Sciatic nerve (tissue), 2 donors: ENCODE measurements around the gene SORCS2. TPM values are rescaled to one million over a fixed set of nuclear protein-coding genes. Genes with fewer than 3 reads are reported as not detected.

Source experiments
- ATAC-seq: fragments of 200-7000 bp; cut with Tn5 transposase; one replicate; pipeline ENCODE4 v1.9.1; 2020; ENCODE audit warnings: mild to moderate bottlenecking, moderate library complexity
- DNase-seq: peaks from one replicate; pipeline ENCODE4 v3.0.0-alpha.2; 2020; ENCODE audit warnings: low spot score
- intact Hi-C: fragments of 100-400 bp; cut with DNase I; formaldehyde crosslinking; loops from one replicate; pipeline ENCODE4 v1.14.2; 2022
- total RNA-seq: library from RNA; stranded (reverse); fragmentation: NEBNext Ultra II Directional; extraction: Animal tissue kit (Norgen Biotek cat#: 25700); gene quantifications from one replicate; pipeline ENCODE4 v1.2.1, GENCODE V29; 2021
- donor health status: DM: no; HTN: no; CAD: no.
- donor health status: DM: no; HTN: no; CAD: no.

SORCS2 gene
- total RNA-seq, 1 donor from 2014 or later: 52.5 TPM

GRCh38 chr4:7417639-7418038, 225.3 kb downstream of the SORCS2 start:
- ATAC-seq (no peak), DNase-seq (no peak)
- intact Hi-C loops: no loop called here

GRCh38 chr4:7418131-7418943, 226.0 kb downstream of the SORCS2 start:
- no peak for ATAC-seq
- peak; percentile 47 for DNase-seq
- intact Hi-C loops: no loop called here

DNA sequence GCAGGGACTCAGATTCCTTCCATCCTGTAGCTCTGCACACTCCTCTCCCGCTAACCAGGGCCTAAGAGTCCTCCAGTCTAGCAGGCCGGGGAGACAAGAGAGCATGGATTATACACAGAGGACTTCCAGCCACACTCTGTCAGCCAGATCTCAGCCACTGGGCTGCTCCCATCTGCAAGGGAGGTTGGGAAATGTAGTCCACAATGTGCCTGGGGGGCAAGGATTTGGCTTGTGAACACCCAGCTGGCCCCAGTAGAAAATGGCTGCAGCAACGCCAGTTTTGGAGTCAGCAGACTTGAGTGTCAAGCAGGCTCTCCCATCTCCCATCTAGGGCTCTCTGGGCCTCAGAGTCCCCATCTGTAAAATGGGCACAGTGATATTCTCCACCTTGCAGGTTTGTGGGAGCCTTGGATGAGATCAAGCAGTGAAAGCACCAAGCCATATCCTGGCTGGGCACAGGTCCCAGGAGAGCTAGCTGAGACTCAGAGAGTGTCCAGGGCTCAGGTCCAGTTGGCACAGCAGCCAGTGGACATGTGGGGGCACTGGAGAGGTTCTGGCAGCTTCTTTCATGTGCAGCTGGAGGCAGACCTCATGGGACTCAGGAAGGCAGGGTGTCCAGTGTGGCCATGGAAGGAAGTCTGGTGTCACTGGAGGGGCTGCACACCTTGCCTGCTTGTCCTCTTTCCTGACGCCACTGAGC, 227.8 kb downstream of the SORCS2 start:
- ATAC-seq: no peak
- intact Hi-C loops: no loop called here
- peak; percentile 41 for DNase-seq

DNA sequence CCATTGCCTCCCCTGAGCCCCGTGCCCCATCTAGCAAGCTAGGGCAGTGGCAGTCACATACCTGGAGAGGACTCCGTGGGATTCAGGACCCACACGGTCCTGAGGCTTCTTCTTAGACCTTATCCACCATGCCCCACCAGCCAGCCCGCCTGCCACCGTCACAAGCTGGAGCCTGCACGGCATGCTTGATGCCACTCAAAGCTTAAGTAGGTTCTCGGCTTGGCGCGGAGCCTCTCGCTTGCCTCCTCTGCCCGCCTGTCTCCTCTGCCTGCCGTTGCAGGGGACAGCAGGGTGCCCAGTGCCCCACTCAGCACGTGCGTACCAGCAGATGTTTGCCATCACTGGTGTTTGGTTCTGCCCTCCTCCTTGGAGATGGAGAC, 228.3 kb downstream of the SORCS2 start:
- intact Hi-C loops: no loop called here
- no peak for ATAC-seq

GRCh38 chr4:7421356-7422150, 229.2 kb downstream of the SORCS2 start:
- ATAC-seq (no peak), DNase-seq (peak; percentile 35)
- intact Hi-C loops: no loop called here

More for the DNA sequence above, 228.3 kb downstream of the SORCS2 start:
- DNase-seq: peak; percentile 30

- no peak for ATAC-seq
- intact Hi-C loops: no loop called here
- DNase-seq: peak; percentile 41
These were observed 230.0 kb downstream of the SORCS2 start for GRCh38 chr4:7422151-7422897.

GRCh38 chr4:7422898-7423180, 230.5 kb downstream of the SORCS2 start:
- ATAC-seq: no peak
- intact Hi-C loops: no loop called here
- DNase-seq: peak; percentile 31

- DNase-seq: peak; percentile 34
- ATAC-seq: no peak
- intact Hi-C loops: no loop called here
These were observed 231.1 kb downstream of the SORCS2 start for GRCh38 chr4:7423391-7423790.

- ATAC-seq (no peak), DNase-seq (peak; percentile 34)
- intact Hi-C loops: no loop called here
These were observed 231.6 kb downstream of the SORCS2 start for GRCh38 chr4:7423801-7424552.

DNA sequence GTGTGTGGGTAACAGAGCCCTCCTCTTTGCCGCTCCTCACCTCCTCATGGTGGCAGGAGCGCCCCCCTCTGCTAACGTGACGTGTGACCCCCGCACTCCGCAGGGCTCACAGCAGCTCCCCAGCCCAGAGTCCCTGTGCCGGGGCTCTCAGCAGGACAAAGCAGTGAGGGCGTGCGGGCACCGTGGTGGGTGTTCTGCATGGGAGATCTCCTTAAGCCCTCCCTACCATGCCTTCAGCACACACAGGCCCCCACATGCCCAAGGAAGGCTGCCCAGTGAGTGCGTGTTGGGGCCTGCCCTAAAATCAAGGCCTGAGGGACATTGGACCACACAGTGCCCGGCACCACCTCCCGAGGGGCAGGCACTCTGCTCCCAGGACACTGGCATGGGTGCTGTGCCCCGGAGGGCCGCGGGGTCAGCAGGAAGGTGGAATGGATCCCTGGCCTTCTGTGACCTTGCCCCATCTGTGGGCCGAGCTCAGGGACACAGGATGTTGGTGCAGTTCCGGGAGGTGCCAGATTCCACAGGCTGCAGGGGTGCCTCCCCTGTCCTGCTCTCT, 232.3 kb downstream of the SORCS2 start:
- intact Hi-C loops: no loop called here
- DNase-seq: peak; percentile 43
- no peak for ATAC-seq

DNA sequence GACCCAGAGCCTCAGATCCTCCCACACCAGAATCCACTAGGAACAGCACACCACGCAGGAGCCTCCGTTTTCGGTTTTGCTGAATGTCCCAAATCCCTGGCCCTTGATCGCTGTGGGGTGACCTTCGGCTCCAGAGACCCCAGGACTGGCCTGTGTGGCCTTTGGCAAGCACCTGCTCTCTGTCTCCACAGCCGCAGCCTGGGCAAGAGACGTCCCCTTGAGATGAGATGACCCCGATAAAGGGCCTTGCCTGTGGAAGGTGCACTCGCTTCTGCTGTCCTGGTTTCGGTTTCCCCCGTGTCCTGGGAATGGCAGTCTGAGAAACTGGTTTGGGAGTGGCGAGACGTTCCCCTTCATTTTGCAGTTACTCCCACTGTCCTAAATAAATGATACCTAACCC, 232.8 kb downstream of the SORCS2 start:
- intact Hi-C loops: no loop called here
- no peak for ATAC-seq
- DNase-seq: peak; percentile 37

DNA sequence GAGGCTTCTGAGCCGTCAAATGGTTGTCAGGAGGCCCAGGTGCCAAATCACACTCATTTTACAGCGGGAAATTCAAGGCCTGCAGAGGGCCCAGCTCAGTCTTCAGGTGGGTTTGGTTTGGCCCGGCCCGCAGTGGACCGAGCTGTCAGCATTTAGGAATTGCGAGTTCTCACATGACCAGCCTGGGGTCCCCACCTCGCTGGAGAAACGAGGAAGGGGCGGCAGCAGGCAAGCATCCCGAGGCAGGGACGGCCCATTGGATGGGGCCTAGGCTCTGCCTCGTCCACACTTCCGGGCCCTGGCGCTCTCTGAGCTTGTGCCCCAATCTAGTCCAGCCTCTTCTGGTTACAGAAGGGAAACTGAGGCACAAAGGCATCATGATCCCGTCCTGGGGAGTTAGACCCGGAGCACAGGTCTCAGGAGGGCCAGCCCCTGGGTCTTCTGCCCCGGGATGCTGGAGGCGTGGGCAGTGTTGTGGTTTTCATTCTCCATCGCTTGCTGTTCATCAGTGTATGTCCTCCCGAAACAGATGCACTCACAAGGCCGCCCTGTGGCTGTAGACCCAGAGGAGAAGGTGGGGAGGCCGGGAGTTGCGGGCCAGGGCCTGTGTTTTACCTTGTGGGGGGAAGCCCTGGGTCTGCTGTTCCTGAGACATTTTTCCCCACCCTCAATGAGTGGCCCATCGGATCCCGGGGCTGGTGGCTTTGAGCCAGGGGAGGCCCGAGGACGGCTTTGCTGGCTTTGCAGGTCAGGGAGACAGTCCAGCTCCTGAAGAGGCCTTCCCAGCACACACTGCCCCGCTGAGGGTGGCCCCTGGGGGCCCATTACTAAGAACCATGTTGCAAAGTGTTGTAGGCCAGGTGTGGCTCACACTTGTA, 233.5 kb downstream of the SORCS2 start:
- intact Hi-C loops: no loop called here
- ATAC-seq (no peak), DNase-seq (peak; percentile 56)

DNA sequence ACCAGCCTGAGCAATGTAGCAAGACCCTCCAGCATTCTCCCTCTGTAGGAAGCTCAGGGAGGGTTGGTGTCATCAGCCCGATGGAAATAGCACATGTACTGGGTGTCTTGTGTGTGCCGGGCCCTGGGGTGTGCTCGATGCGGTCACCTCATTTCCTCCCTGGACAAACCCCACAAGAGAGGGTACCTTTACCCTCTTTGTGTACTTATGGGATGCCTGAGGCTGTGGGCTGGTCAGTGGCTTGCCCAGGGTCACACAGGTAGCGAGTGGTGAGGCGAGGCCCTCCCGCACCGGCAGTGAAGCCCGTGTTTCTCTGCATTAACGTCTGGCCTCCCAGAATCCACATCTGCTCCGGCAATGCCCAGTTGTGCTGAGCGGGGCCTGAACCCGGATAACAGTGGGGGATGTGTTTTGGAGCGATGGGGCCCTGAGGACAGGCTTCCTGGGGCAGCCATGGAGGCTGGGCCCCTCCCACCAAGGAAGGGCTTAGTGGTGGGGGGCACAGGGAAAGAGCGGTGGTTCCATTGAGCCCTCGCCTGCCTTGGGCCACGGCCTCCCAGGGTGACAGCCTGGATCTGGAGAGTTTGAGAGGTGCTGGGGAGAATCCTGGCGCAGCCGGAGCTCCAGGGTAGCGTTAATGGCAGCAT, 234.3 kb downstream of the SORCS2 start:
- DNase-seq (peak; percentile 50), ATAC-seq (no peak)
- intact Hi-C loops: no loop called here

GRCh38 chr4:7427361-7427760, 235.0 kb downstream of the SORCS2 start:
- DNase-seq: peak; percentile 43
- no peak for ATAC-seq
- intact Hi-C loops: no loop called here

DNA sequence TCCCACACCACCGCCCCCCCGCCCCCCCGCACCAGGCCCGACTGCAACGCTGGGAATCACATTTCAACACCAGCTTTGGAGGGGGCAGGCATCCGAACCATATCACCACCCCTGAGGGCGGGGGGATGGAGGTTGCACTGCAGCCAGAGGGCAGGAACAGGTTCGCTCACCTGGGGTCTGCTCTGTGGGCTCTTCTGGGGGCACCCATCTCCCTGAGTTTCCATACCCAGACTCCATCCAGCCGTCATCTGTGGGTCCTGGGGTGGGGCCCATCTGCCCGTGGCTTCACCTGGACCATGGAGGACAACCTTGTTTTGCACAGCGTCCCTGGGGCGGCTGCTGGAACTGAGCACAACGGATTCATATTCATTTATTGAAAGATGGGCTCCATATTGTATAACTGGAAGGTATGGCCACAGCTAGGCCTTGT, 235.5 kb downstream of the SORCS2 start:
- intact Hi-C loops: no loop called here
- ATAC-seq (no peak), DNase-seq (peak; percentile 28)

GRCh38 chr4:7428261-7429068, 236.1 kb downstream of the SORCS2 start:
- no peak for ATAC-seq
- intact Hi-C loops: no loop called here
- DNase-seq: peak; percentile 44
